K562 (cell line): ENCODE data around the gene PSG1. TPM values are rescaled to one million over a fixed set of nuclear protein-coding genes. Genes with fewer than 3 reads are reported as not detected.
"Not testable (repeated sequence)": the region's sequence is repeated elsewhere in the genome, so short reads cannot be mapped to it uniquely, and the experiment has no call there.

Experiments used
- ATAC-seq: fragments of 200-7000 bp; cut with Tn5 transposase; 3 replicates; pipeline ENCODE4 v1.9.1; 2020; ENCODE audit warnings: moderate library complexity
- BruUV-seq: library from RNA; stranded (reverse); fragments of 400-500 nt; replicated peaks from 2 replicates; lab custom pipeline; 2021; lab: Mats Ljungman, UMichigan
- CTCF ChIA-PET: fragments of 300-600 bp; formaldehyde crosslinking; extraction: SDS; loops from one replicate; lab custom pipeline; 2021; ENCODE audit warnings: low intra/inter-chr PET ratio; lab: Yijun Ruan, JAX
- POLR2A ChIA-PET: fragments of 300-600, 350-650 bp; sonication (Branson Sonifier 250); formaldehyde crosslinking; extraction: SDS; loops from one replicate; lab custom pipeline; 2021; ENCODE audit warnings: antibody characterized with exemption, inconsistent platforms; lab: Yijun Ruan, JAX
- DNase-seq, 4 experiments: peaks; one replicate each; pipeline versions ENCODE4 v3.0.0 to v3.0.0-alpha.2; 2011 to 2018; ENCODE audit warnings: low spot score in 3 of 4, mixed read lengths in 3 of 4; ENCODE audit errors: extremely low read depth in 1 of 4
- FAIRE-seq: peaks from 2 replicates; lab custom pipeline; 2011; peaks lifted over from hg19 to GRCh38; lab: Jason Lieb, UNC
- H2AFZ ChIP-seq: 2 replicates; pipeline ENCODE4 v1.6.0; 2011; ENCODE audit warnings: low read depth, low read length, control low read depth, inconsistent platforms
- H3K27ac ChIP-seq: fragments of 200-600 bp; 3 replicates; pipeline ENCODE4 v1.8.0; 2011; ENCODE audit warnings: low read depth, mild to moderate bottlenecking, control low read depth, inconsistent platforms, low read length, moderate library complexity, mixed read lengths; ENCODE audit errors: extremely low read depth
- H3K27me3 ChIP-seq, 2 experiments: fragments of 300-600 bp in 1 of 2; 2 replicates in 1 of 2; 3 replicates in 1 of 2; pipeline versions ENCODE4 v1.6.0 to v1.8.0; 2011; ENCODE audit warnings: inconsistent platforms in 2 of 2, low read length in 2 of 2, mild to moderate bottlenecking in 1 of 2, mixed read lengths in 1 of 2, moderate library complexity in 1 of 2; ENCODE audit not compliant: control insufficient read depth in 2 of 2, insufficient read depth in 2 of 2
- H3K36me3 ChIP-seq: fragments of 300-600 bp; 3 replicates; pipeline ENCODE4 v1.8.0; 2011; ENCODE audit warnings: mild to moderate bottlenecking, low read length, inconsistent platforms; ENCODE audit not compliant: control insufficient read depth, insufficient read depth
- H3K4me1 ChIP-seq, 2 experiments: fragments of 200-600 bp in 1 of 2; replicated peaks in 1 of 2; 2 replicates in 1 of 2; 3 replicates in 1 of 2; pipeline versions ENCODE4 v1.5.1 to v1.8.0; 2011; ENCODE audit warnings: inconsistent platforms in 2 of 2, low read length in 2 of 2, mild to moderate bottlenecking in 1 of 2, mixed read lengths in 1 of 2, moderate library complexity in 1 of 2; ENCODE audit not compliant: control insufficient read depth in 2 of 2, insufficient read depth in 2 of 2
- H3K4me2 ChIP-seq: 2 replicates; pipeline ENCODE4 v1.6.1; 2011; ENCODE audit warnings: low read length, control low read depth, inconsistent platforms, mixed read lengths; ENCODE audit not compliant: insufficient read depth
- H3K4me3 ChIP-seq: fragments of 200-600 bp; sonication (generic), shearing (Covaris generic); 2 replicates; pipeline ENCODE4 v1.5.1; 2016; ENCODE audit warnings: control low read depth, inconsistent platforms
- H3K79me2 ChIP-seq: fragments of 200-600 bp; 3 replicates; pipeline ENCODE4 v1.8.0; 2011; ENCODE audit warnings: low read length, inconsistent platforms; ENCODE audit not compliant: control insufficient read depth, insufficient read depth
- H3K9ac ChIP-seq, 2 experiments: 2 replicates each; pipeline versions ENCODE4 v1.6.0 to v1.6.1; 2011; ENCODE audit warnings: low read depth in 2 of 2, low read length in 2 of 2, control low read depth in 1 of 2, inconsistent platforms in 1 of 2, mild to moderate bottlenecking in 1 of 2, mixed read lengths in 1 of 2; ENCODE audit not compliant: insufficient read depth in 1 of 2
- H3K9me1 ChIP-seq: one replicate; pipeline ENCODE4 v1.6.0; 2011; ENCODE audit warnings: inconsistent platforms, mild to moderate bottlenecking, low read length, moderate library complexity; ENCODE audit not compliant: control insufficient read depth, insufficient read depth
- H3K9me3 ChIP-seq: replicated peaks from 2 replicates; pipeline ENCODE4 v1.5.1; 2011; ENCODE audit warnings: low read depth, low read length, inconsistent platforms; ENCODE audit not compliant: control insufficient read depth, insufficient read depth
- H4K20me1 ChIP-seq: replicated peaks from 2 replicates; pipeline ENCODE4 v1.6.1; 2011; ENCODE audit warnings: low read length, inconsistent platforms, mixed read lengths; ENCODE audit not compliant: control insufficient read depth, insufficient read depth
- WGBS: fragments of 100-300 bp; shearing (Covaris generic); methylation state at CpG from one replicate; pipeline ENCODE4 v1.1.6; 2016; ENCODE audit warnings: low coverage, mixed read lengths; ENCODE audit not compliant: insufficient coverage; ENCODE audit errors: missing lambda C conversion rate; 5-methylcytosine and 5-hydroxymethylcytosine counted together
- in situ Hi-C: fragments of 300-500 bp; cut with MboI; formaldehyde crosslinking; loops from 4 replicates; pipeline ENCODE4 v1.15.0; 2018; ENCODE audit warnings: inconsistent platforms, mixed read lengths
- intact Hi-C: fragments of 100-400 bp; cut with micrococcal nuclease; formaldehyde crosslinking; loops from 2 replicates; pipeline ENCODE4 v1.14.2; 2022
- polyA plus RNA-seq, 8 experiments: library from polyadenylated mRNA; depleted of rRNA in 4 of 8; stranded (reverse) in 5 of 8; unstranded in 3 of 8; fragments of >200 nt; fragmentation: Nextera tagmentation in 2 of 8; fragmentation: Illumina TruSeq in 1 of 8; extraction: Ambion mirVana in 2 of 8; extraction: Trizol in 1 of 8; gene quantifications; 2 replicates each; pipeline versions ENCODE4 v1.2.1 to v1.2.3, GENCODE V29; 2011 to 2014; ENCODE audit warnings: inconsistent platforms in 1 of 8, missing spikeins in 1 of 8
- total RNA-seq, 7 experiments: library from RNA; depleted of rRNA in 6 of 7; stranded (reverse); fragments of >200 nt in 6 of 7; fragmentation: Illumina TruSeq in 2 of 7; extraction: Trizol in 2 of 7; gene quantifications; 2 replicates each; pipeline versions ENCODE4 v1.2.1 to v1.2.3, GENCODE V29; 2011 to 2021; ENCODE audit warnings: low replicate concordance in 1 of 7

Gene PSG1
- total and polyA plus RNA-seq, 9 of the 15 experiments (the other 6 are each of a cell fraction or from before 2014, with no cell fraction given) = not detected

- intact Hi-C loops, H3K4me2 ChIP-seq, H4K20me1 ChIP-seq, FAIRE-seq, DNase-seq, H2AFZ ChIP-seq, POLR2A ChIA-PET, H3K9me3 ChIP-seq, H3K4me1 ChIP-seq, in situ Hi-C loops, H3K27me3 ChIP-seq, H3K27ac ChIP-seq, CTCF ChIA-PET, H3K9me1 ChIP-seq, H3K79me2 ChIP-seq, H3K9ac ChIP-seq, ATAC-seq, BruUV-seq, H3K36me3 ChIP-seq, H3K4me3 ChIP-seq: not testable (repeated sequence)
- WGBS = no CpG with 5 or more reads among the region's 1 CpG
Observed at GRCh38 chr19:42917634-42918033, 38.1 kb upstream of the PSG1 start, which contains the start of gene PSG6. Gene PSG6, minus strand, starts transcription at chr19:42917894. Its CDS starts 102 bp downstream, at chr19:42917792.

- CTCF ChIA-PET = interaction anchor here (0.7 kb wide), 2 partner anchors 141 to 490 kb away, joined by 3 to 4 read pairs; no protein-coding TSS in a partner anchor
- POLR2A ChIA-PET, H4K20me1 ChIP-seq, in situ Hi-C loops, H3K27ac ChIP-seq, intact Hi-C loops, H3K4me3 ChIP-seq, H2AFZ ChIP-seq, H3K27me3 ChIP-seq, H3K9me1 ChIP-seq, H3K9ac ChIP-seq, FAIRE-seq, DNase-seq, BruUV-seq, ATAC-seq, H3K4me2 ChIP-seq, H3K4me1 ChIP-seq, H3K79me2 ChIP-seq, H3K36me3 ChIP-seq, H3K9me3 ChIP-seq: not testable (repeated sequence)
- whole genome bisulfite sequencing = 0% methylated on average over 1 of the region's 1 CpG
Observed at GRCh38 chr19:42916931-42917330, 37.4 kb upstream of the PSG1 start.

- H3K9me3 ChIP-seq, H3K36me3 ChIP-seq, FAIRE-seq, BruUV-seq, H3K4me2 ChIP-seq, DNase-seq, H3K79me2 ChIP-seq, intact Hi-C loops, H3K9ac ChIP-seq, CTCF ChIA-PET, POLR2A ChIA-PET, H3K4me3 ChIP-seq, H2AFZ ChIP-seq, H3K27me3 ChIP-seq, H3K27ac ChIP-seq, ATAC-seq, H4K20me1 ChIP-seq, in situ Hi-C loops, H3K4me1 ChIP-seq, H3K9me1 ChIP-seq: not testable (repeated sequence)
- 0% methylated on average over 5 of the region's 5 CpGs for WGBS
Observed at GRCh38 chr19:42913516-42913915, 34.0 kb upstream of the PSG1 start.

- H3K27ac ChIP-seq, H3K79me2 ChIP-seq, POLR2A ChIA-PET, H3K36me3 ChIP-seq, DNase-seq, H3K4me3 ChIP-seq, H3K27me3 ChIP-seq, CTCF ChIA-PET, FAIRE-seq, BruUV-seq, in situ Hi-C loops, H3K9me3 ChIP-seq, H3K9me1 ChIP-seq, H4K20me1 ChIP-seq, H2AFZ ChIP-seq, H3K4me1 ChIP-seq, H3K4me2 ChIP-seq, ATAC-seq, H3K9ac ChIP-seq, intact Hi-C loops: not testable (repeated sequence)
- WGBS = 0% methylated on average over 4 of the region's 4 CpGs
Observed at GRCh38 chr19:42912941-42913340, 33.4 kb upstream of the PSG1 start.
